NB4 (cell line): ENCODE measurements around the gene NT5C1A.
A peak's percentile ranks its signal among the peaks of the same experiment; 100 is the strongest.

Source experiments
- DNase-seq: peaks from one replicate; pipeline ENCODE4 v3.0.0; 2010; ENCODE audit warnings: low read depth
- H3K4me3 ChIP-seq: one replicate; pipeline ENCODE4 v1.5.1; 2011; ENCODE audit warnings: mild to moderate bottlenecking, low read depth, low read length, moderate library complexity
- CTCF ChIP-seq: IDR thresholded peaks from one replicate; pipeline ENCODE4 v1.5.1; 2012; ENCODE audit warnings: low read depth, low read length
- MAX ChIP-seq: IDR thresholded peaks from 2 replicates; pipeline ENCODE4 v1.6.1; 2011; ENCODE audit warnings: low read depth, low read length
- MYC ChIP-seq: IDR thresholded peaks from 2 replicates; pipeline ENCODE4 v1.6.1; 2011; ENCODE audit warnings: low read depth, low read length
- POLR2A ChIP-seq: IDR thresholded peaks from 2 replicates; pipeline ENCODE4 v1.6.1; 2011; ENCODE audit warnings: mild to moderate bottlenecking; ENCODE audit not compliant: insufficient read length; ENCODE audit errors: extremely low read depth

Gene NT5C1A

GRCh38 chr1:39628807-39629350 lies 43.0 kb downstream of the NT5C1A start:
- DNase-seq, result no peak
- H3K4me3 ChIP-seq, result no peak overlapping the region
- no peak for TF ChIP-seq MAX
- no peak for TF ChIP-seq CTCF
- no peak for TF ChIP-seq MYC
- no peak for TF ChIP-seq POLR2A

- no peak overlapping the region for H3K4me3 ChIP-seq
- TF ChIP-seq MYC (no peak), MAX (no peak), CTCF (no peak), POLR2A (no peak)
- DNase-seq, result no peak
These were observed 45.3 kb downstream of the NT5C1A start for GRCh38 chr1:39626646-39627045.

GRCh38 chr1:39625462-39626273 lies 46.2 kb downstream of the NT5C1A start:
- peak; percentile 95 for DNase-seq
- TF ChIP-seq MYC, result peak; percentile 70; the same call in 1 of the 2 replicates
- TF ChIP-seq MAX, result peak; percentile 76
- no peak for TF ChIP-seq POLR2A
- H3K4me3 ChIP-seq, result no peak overlapping the region

- H3K4me3 ChIP-seq, result no peak overlapping the region
- no peak for DNase-seq
- TF ChIP-seq MYC, result no peak
These were observed 46.9 kb downstream of the NT5C1A start for GRCh38 chr1:39625009-39625408.

GRCh38 chr1:39623053-39623452 lies 48.9 kb downstream of the NT5C1A start:
- TF ChIP-seq MAX (no peak), CTCF (no peak), MYC (no peak), POLR2A (no peak)
- no peak overlapping the region for H3K4me3 ChIP-seq
- DNase-seq, result no peak

- no peak overlapping the region for H3K4me3 ChIP-seq
- no peak for DNase-seq
- TF ChIP-seq POLR2A (no peak), MYC (no peak), MAX (no peak), CTCF (no peak)
These were observed 49.5 kb downstream of the NT5C1A start for GRCh38 chr1:39622427-39622826.
